ENCODE results near the gene TRAPPC3.

TRAPPC3 gene

GRCh38 chr1:36151845-36152203 is 2.5 kb upstream of the TRAPPC3 start:
- H3K9me3 Mint-ChIP-seq, result no peaks in the 10 kb centered on the region
- peaks cover 77% of the 10 kb centered on the region for H3K4me1 Mint-ChIP-seq
- CTCF ChIA-PET, result interaction anchor here (1.1 to 9.5 kb wide), 4 partner anchors 10 to 148 kb away, joined by 4 to 179 read pairs (median 63); no protein-coding TSS in a partner anchor
- peak overlapping the region; percentile 58 for H3K4me3 Mint-ChIP-seq
- peaks cover 5% of the 10 kb centered on the region for H3K36me3 Mint-ChIP-seq
- DNase-seq, result peak; percentile 81
- H3K27me3 Mint-ChIP-seq, result no peaks in the 10 kb centered on the region
- H3K27ac Mint-ChIP-seq, result peak overlapping the region; percentile 94

GRCh38 chr1:36151134-36151844 is 2.0 kb upstream of the TRAPPC3 start:
- DNase-seq, result no peak
- peaks cover 7% of the 10 kb centered on the region for H3K36me3 Mint-ChIP-seq
- CTCF ChIA-PET, result interaction anchor here (1.1 to 9.5 kb wide), 6 partner anchors 10 to 261 kb away, joined by 4 to 179 read pairs (median 36); no protein-coding TSS in a partner anchor
- H3K27me3 Mint-ChIP-seq, result no peaks in the 10 kb centered on the region
- H3K27ac Mint-ChIP-seq, result peak overlapping the region; percentile 94
- H3K9me3 Mint-ChIP-seq, result no peaks in the 10 kb centered on the region
- peaks cover 80% of the 10 kb centered on the region for H3K4me1 Mint-ChIP-seq
- H3K4me3 Mint-ChIP-seq, result peak overlapping the region; percentile 60

- H3K36me3 Mint-ChIP-seq, result peaks cover 7% of the 10 kb centered on the region
- peak overlapping the region; percentile 95 for H3K4me3 Mint-ChIP-seq
- peak; percentile 85 for DNase-seq
- no peaks in the 10 kb centered on the region for H3K9me3 Mint-ChIP-seq
- H3K27me3 Mint-ChIP-seq, result no peaks in the 10 kb centered on the region
- CTCF ChIA-PET, result interaction anchor here (0.6 to 9.5 kb wide), 25 partner anchors 11 to 277 kb away, joined by 3 to 179 read pairs (median 7); partner anchors contain the start of genes EVA1B and SH3D21
- H3K4me1 Mint-ChIP-seq, result peaks cover 79% of the 10 kb centered on the region
- H3K27ac Mint-ChIP-seq, result peak overlapping the region; percentile 92
Measured at GRCh38 chr1:36150296-36151133, 1.2 kb upstream of the TRAPPC3 start.

- Mint-ChIP-seq H3K4me3 (peak overlapping the region; percentile 95), H3K9me3 (no peaks in the 10 kb centered on the region), H3K27me3 (no peaks in the 10 kb centered on the region), H3K36me3 (peaks cover 7% of the 10 kb centered on the region), H3K4me1 (peaks cover 76% of the 10 kb centered on the region), H3K27ac (peak overlapping the region; percentile 92)
- CTCF ChIA-PET, result interaction anchor here (0.6 to 9.5 kb wide), 24 partner anchors 12 to 277 kb away, joined by 3 to 179 read pairs (median 7); partner anchors contain the start of genes EVA1B and SH3D21
- DNase-seq, result no peak
Measured at GRCh38 chr1:36149973-36150295, 648 bp upstream of the TRAPPC3 start.

GRCh38 chr1:36148821-36149236 is 457 bp downstream of the TRAPPC3 start:
- H3K9me3 Mint-ChIP-seq, result no peaks in the 10 kb centered on the region
- peak overlapping the region; percentile 92 for H3K27ac Mint-ChIP-seq
- no peak for DNase-seq
- peaks cover 68% of the 10 kb centered on the region for H3K4me1 Mint-ChIP-seq
- CTCF ChIA-PET, result interaction anchor here (0.8 to 9.5 kb wide), 18 partner anchors 13 to 271 kb away, joined by 3 to 179 read pairs (median 8); partner anchors contain the start of gene THRAP3
- H3K36me3 Mint-ChIP-seq, result peaks cover 7% of the 10 kb centered on the region
- no peaks in the 10 kb centered on the region for H3K27me3 Mint-ChIP-seq
- peak overlapping the region; percentile 95 for H3K4me3 Mint-ChIP-seq

- H3K27ac Mint-ChIP-seq, result no peak overlapping the region
Measured at GRCh38 chr1:36144413-36144812, 4.9 kb downstream of the TRAPPC3 start.

GRCh38 chr1:36143424-36143823 is 5.9 kb downstream of the TRAPPC3 start:
- no peaks in the 10 kb centered on the region for H3K27me3 Mint-ChIP-seq
- H3K9me3 Mint-ChIP-seq, result no peaks in the 10 kb centered on the region
- no peak overlapping the region for H3K4me3 Mint-ChIP-seq
- DNase-seq, result no peak
- no peak overlapping the region for H3K27ac Mint-ChIP-seq
- CTCF ChIA-PET, result interaction anchor here (1.3 to 2.5 kb wide), 2 partner anchors 45 to 199 kb away, joined by 3 to 11 read pairs; no protein-coding TSS in a partner anchor
- H3K4me1 Mint-ChIP-seq, result peaks cover 47% of the 10 kb centered on the region
- peaks cover 28% of the 10 kb centered on the region for H3K36me3 Mint-ChIP-seq

More at GRCh38 chr1:36144413-36144812, 4.9 kb downstream of the TRAPPC3 start:
- Mint-ChIP-seq H3K4me1 (peaks cover 53% of the 10 kb centered on the region), H3K4me3 (no peak overlapping the region), H3K9me3 (no peaks in the 10 kb centered on the region), H3K27me3 (no peaks in the 10 kb centered on the region), H3K36me3 (peaks cover 24% of the 10 kb centered on the region)
- no peak for DNase-seq
- CTCF ChIA-PET, result interaction anchor here (0.7 to 2.9 kb wide), 5 partner anchors 10 to 198 kb away, joined by 3 to 14 read pairs (median 3); no protein-coding TSS in a partner anchor

GRCh38 chr1:36142121-36142520 is 7.2 kb downstream of the TRAPPC3 start:
- CTCF ChIA-PET, result interaction anchor here (0.6 to 2.5 kb wide), 4 partner anchors 9 to 143 kb away, joined by 3 to 11 read pairs (median 3); no protein-coding TSS in a partner anchor
- Mint-ChIP-seq H3K27ac (no peak overlapping the region), H3K4me1 (peaks cover 37% of the 10 kb centered on the region), H3K9me3 (no peaks in the 10 kb centered on the region), H3K27me3 (no peaks in the 10 kb centered on the region), H3K36me3 (peaks cover 36% of the 10 kb centered on the region), H3K4me3 (no peak overlapping the region)
- no peak for DNase-seq

GRCh38 chr1:36139521-36139920 is 9.8 kb downstream of the TRAPPC3 start:
- CTCF ChIA-PET, result no interaction called here
- DNase-seq, result no peak
- Mint-ChIP-seq H3K4me3 (no peak overlapping the region), H3K27me3 (no peaks in the 10 kb centered on the region), H3K27ac (no peak overlapping the region), H3K4me1 (peaks cover 34% of the 10 kb centered on the region), H3K36me3 (peaks cover 30% of the 10 kb centered on the region), H3K9me3 (no peaks in the 10 kb centered on the region)

GRCh38 chr1:36137776-36138175 is 11.5 kb downstream of the TRAPPC3 start:
- CTCF ChIA-PET, result no interaction called here
- no peak overlapping the region for H3K4me3 Mint-ChIP-seq
- peaks cover 28% of the 10 kb centered on the region for H3K4me1 Mint-ChIP-seq
- H3K27ac Mint-ChIP-seq, result no peak overlapping the region
- DNase-seq, result no peak
- H3K27me3 Mint-ChIP-seq, result no peaks in the 10 kb centered on the region
- H3K9me3 Mint-ChIP-seq, result no peaks in the 10 kb centered on the region
- peaks cover 27% of the 10 kb centered on the region for H3K36me3 Mint-ChIP-seq

GRCh38 chr1:36137226-36137625 is 12.1 kb downstream of the TRAPPC3 start:
- CTCF ChIA-PET, result no interaction called here
- H3K4me1 Mint-ChIP-seq, result peaks cover 27% of the 10 kb centered on the region
- no peak overlapping the region for H3K27ac Mint-ChIP-seq
- no peaks in the 10 kb centered on the region for H3K9me3 Mint-ChIP-seq
- H3K27me3 Mint-ChIP-seq, result no peaks in the 10 kb centered on the region
- H3K36me3 Mint-ChIP-seq, result peaks cover 27% of the 10 kb centered on the region
- no peak overlapping the region for H3K4me3 Mint-ChIP-seq
- no peak for DNase-seq

- Mint-ChIP-seq H3K36me3 (peaks cover 25% of the 10 kb centered on the region), H3K27ac (no peak overlapping the region), H3K27me3 (no peaks in the 10 kb centered on the region), H3K4me1 (peaks cover 23% of the 10 kb centered on the region), H3K4me3 (no peak overlapping the region), H3K9me3 (no peaks in the 10 kb centered on the region)
- CTCF ChIA-PET, result interaction anchor here (5.3 kb wide), 1 partner anchor 34 kb away, joined by 127 read pairs; no protein-coding TSS in a partner anchor
- no peak for DNase-seq
Measured at GRCh38 chr1:36136535-36136934, 12.8 kb downstream of the TRAPPC3 start.

- no peak overlapping the region for H3K4me3 Mint-ChIP-seq
Measured at GRCh38 chr1:36135796-36136195, 13.5 kb downstream of the TRAPPC3 start.

GRCh38 chr1:36135330-36135667 is 14.0 kb downstream of the TRAPPC3 start:
- peaks cover 12% of the 10 kb centered on the region for H3K4me1 Mint-ChIP-seq
- H3K9me3 Mint-ChIP-seq, result no peaks in the 10 kb centered on the region
- DNase-seq, result no peak
- no peak overlapping the region for H3K4me3 Mint-ChIP-seq
- no peak overlapping the region for H3K27ac Mint-ChIP-seq
- CTCF ChIA-PET, result interaction anchor here (0.6 to 5.3 kb wide), 17 partner anchors 10 to 562 kb away, joined by 3 to 127 read pairs (median 5); partner anchors contain the start of genes TFAP2E and TRAPPC3
- no peaks in the 10 kb centered on the region for H3K27me3 Mint-ChIP-seq
- H3K36me3 Mint-ChIP-seq, result peaks cover 20% of the 10 kb centered on the region

More at GRCh38 chr1:36135796-36136195, 13.5 kb downstream of the TRAPPC3 start:
- Mint-ChIP-seq H3K4me1 (peaks cover 16% of the 10 kb centered on the region), H3K27me3 (no peaks in the 10 kb centered on the region), H3K27ac (no peak overlapping the region), H3K36me3 (peaks cover 22% of the 10 kb centered on the region), H3K9me3 (no peaks in the 10 kb centered on the region)
- DNase-seq, result no peak
- CTCF ChIA-PET, result interaction anchor here (1.0 to 5.3 kb wide), 9 partner anchors 14 to 164 kb away, joined by 3 to 127 read pairs (median 12); partner anchors contain the start of gene TRAPPC3
